ENCODE data around the gene TMCC1. TPM values are rescaled to one million over a fixed set of nuclear protein-coding genes. Genes with fewer than 3 reads are reported as not detected.

TMCC1 gene
- 10 to 100 TPM; 21.5 to 34.5 TPM for total RNA-seq

GRCh38 chr3:129893581-129894070 is at the start of gene TMCC1:
TMCC1 (minus strand) TSS chr3:129893711.
- peak; percentile 91 for DNase-seq (ENCODE audit: low spot score)
- Mint-ChIP-seq H3K27me3 (peaks cover 0 to 3% of the 10 kb centered on the region in 2 donors), H3K4me3 (peak within 1 kb of the TSS; percentile 85), H3K9me3 (no peaks in the 10 kb centered on the region), H3K27ac (peak within 1 kb of the TSS; percentile 79 to 87), H3K4me1 (ENCODE audit: low read depth in 2 of 2) (peaks cover 23 to 34% of the 10 kb centered on the region in 2 donors), H3K36me3 (no peaks in the 10 kb centered on the region)
- peak; percentile 96 for ATAC-seq

- Mint-ChIP-seq H3K27ac (no peak overlapping the region), H3K9me3 (no peaks in the 10 kb centered on the region), H3K4me3 (no peak overlapping the region), H3K27me3 (peaks cover 16% of the 10 kb centered on the region in 2 donors), H3K4me1 (ENCODE audit: low read depth in 2 of 2) (no peaks in the 10 kb centered on the region), H3K36me3 (no peaks in the 10 kb centered on the region)
- DNase-seq (ENCODE audit: low spot score) (no peak), ATAC-seq (no peak)
Observed at GRCh38 chr3:129943020-129943419, 49.5 kb upstream of the TMCC1 start.

GRCh38 chr3:129942296-129942695 is 48.8 kb upstream of the TMCC1 start:
- no peak for DNase-seq (ENCODE audit: low spot score)
- H3K27ac Mint-ChIP-seq: no peak overlapping the region
- no peaks in the 10 kb centered on the region for H3K9me3 Mint-ChIP-seq
- H3K4me3 Mint-ChIP-seq: no peak overlapping the region
- no peaks in the 10 kb centered on the region for H3K36me3 Mint-ChIP-seq
- ATAC-seq: peak; percentile 55 to 65
- peaks cover 9 to 10% of the 10 kb centered on the region in 2 donors for H3K27me3 Mint-ChIP-seq
- no peaks in the 10 kb centered on the region for H3K4me1 Mint-ChIP-seq (ENCODE audit: low read depth in 2 of 2)

GRCh38 chr3:129940086-129940485 is 46.6 kb upstream of the TMCC1 start:
- no peak overlapping the region for H3K27ac Mint-ChIP-seq
- H3K4me3 Mint-ChIP-seq: no peak overlapping the region
- H3K4me1 Mint-ChIP-seq (ENCODE audit: low read depth in 2 of 2): peaks cover 0 to 5% of the 10 kb centered on the region in 2 donors
- ATAC-seq (no peak), DNase-seq (ENCODE audit: low spot score) (no peak)
- H3K9me3 Mint-ChIP-seq: no peaks in the 10 kb centered on the region
- H3K27me3 Mint-ChIP-seq: peaks cover 7 to 9% of the 10 kb centered on the region in 2 donors
- H3K36me3 Mint-ChIP-seq: no peaks in the 10 kb centered on the region

GRCh38 chr3:129938140-129938930 is 44.8 kb upstream of the TMCC1 start:
- ATAC-seq (no peak), DNase-seq (ENCODE audit: low spot score) (no peak)
- peaks cover 0 to 5% of the 10 kb centered on the region in 2 donors for H3K4me1 Mint-ChIP-seq (ENCODE audit: low read depth in 2 of 2)
- H3K36me3 Mint-ChIP-seq: no peaks in the 10 kb centered on the region
- peak overlapping the region; percentile 0 for H3K4me3 Mint-ChIP-seq
- no peaks in the 10 kb centered on the region for H3K9me3 Mint-ChIP-seq
- H3K27ac Mint-ChIP-seq: no peak overlapping the region
- H3K27me3 Mint-ChIP-seq: peaks cover 0 to 3% of the 10 kb centered on the region in 2 donors

- Mint-ChIP-seq H3K36me3 (no peaks in the 10 kb centered on the region), H3K4me3 (peak overlapping the region; percentile 0), H3K27ac (no peak overlapping the region), H3K27me3 (peaks cover 0 to 3% of the 10 kb centered on the region in 2 donors), H3K4me1 (ENCODE audit: low read depth in 2 of 2) (peaks cover 0 to 5% of the 10 kb centered on the region in 2 donors), H3K9me3 (no peaks in the 10 kb centered on the region)
- ATAC-seq: no peak
- DNase-seq (ENCODE audit: low spot score): no peak
Observed at GRCh38 chr3:129937717-129938116, 44.2 kb upstream of the TMCC1 start.

- peak overlapping the region; percentile 58 for H3K4me3 Mint-ChIP-seq
- DNase-seq (ENCODE audit: low spot score) (no peak), ATAC-seq (peak; percentile 72 to 87)
- H3K4me1 Mint-ChIP-seq (ENCODE audit: low read depth in 2 of 2): peaks cover 0 to 5% of the 10 kb centered on the region in 2 donors
- H3K9me3 Mint-ChIP-seq: no peaks in the 10 kb centered on the region
- H3K36me3 Mint-ChIP-seq: no peaks in the 10 kb centered on the region
- H3K27me3 Mint-ChIP-seq: no peaks in the 10 kb centered on the region
- no peak overlapping the region for H3K27ac Mint-ChIP-seq
Observed at GRCh38 chr3:129936757-129937156, 43.2 kb upstream of the TMCC1 start.

- Mint-ChIP-seq H3K27ac (no peak overlapping the region), H3K4me3 (no peak overlapping the region), H3K9me3 (peaks cover 4% of the 10 kb centered on the region), H3K4me1 (ENCODE audit: low read depth in 2 of 2) (peaks cover 0 to 5% of the 10 kb centered on the region in 2 donors), H3K27me3 (no peaks in the 10 kb centered on the region), H3K36me3 (peaks cover 8% of the 10 kb centered on the region)
- DNase-seq (ENCODE audit: low spot score) (no peak), ATAC-seq (no peak)
Observed at GRCh38 chr3:129934234-129935123, 41.0 kb upstream of the TMCC1 start.

DNA sequence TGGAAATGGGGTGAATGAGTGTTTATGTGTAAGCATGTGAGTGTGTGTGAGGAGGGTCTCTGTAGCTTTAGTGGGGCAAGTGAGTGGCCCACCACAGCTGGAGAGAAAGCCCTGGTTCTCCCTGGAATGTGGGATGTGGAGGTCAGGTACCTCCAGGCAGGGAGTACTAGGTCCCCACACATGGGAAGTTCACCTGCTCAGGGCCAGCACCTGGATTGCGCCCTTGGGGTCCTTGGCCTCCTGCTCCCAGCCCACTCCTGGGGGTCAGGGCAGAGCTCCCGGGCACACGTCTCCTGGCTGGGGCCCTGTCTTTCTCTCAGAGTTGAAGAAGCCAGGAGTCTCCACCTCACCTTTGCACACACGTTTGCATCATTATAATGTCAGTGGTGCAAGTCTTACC is 40.0 kb upstream of the TMCC1 start:
- Mint-ChIP-seq H3K27ac (no peak overlapping the region), H3K4me3 (no peak overlapping the region), H3K27me3 (no peaks in the 10 kb centered on the region), H3K9me3 (peaks cover 6% of the 10 kb centered on the region), H3K4me1 (ENCODE audit: low read depth in 2 of 2) (peaks cover 0 to 5% of the 10 kb centered on the region in 2 donors), H3K36me3 (peaks cover 10% of the 10 kb centered on the region)
- DNase-seq (ENCODE audit: low spot score): no peak
- no peak for ATAC-seq

- Mint-ChIP-seq H3K9me3 (peaks cover 8% of the 10 kb centered on the region), H3K27ac (no peak overlapping the region), H3K4me3 (no peak overlapping the region), H3K36me3 (peaks cover 16% of the 10 kb centered on the region), H3K27me3 (peaks cover 7 to 8% of the 10 kb centered on the region in 2 donors), H3K4me1 (ENCODE audit: low read depth in 2 of 2) (no peaks in the 10 kb centered on the region)
- DNase-seq (ENCODE audit: low spot score) (no peak), ATAC-seq (no peak)
Observed at GRCh38 chr3:129929383-129929782, 35.9 kb upstream of the TMCC1 start.

GRCh38 chr3:129927072-129927471 is 33.6 kb upstream of the TMCC1 start:
- Mint-ChIP-seq H3K4me3 (no peak overlapping the region), H3K4me1 (ENCODE audit: low read depth in 2 of 2) (no peaks in the 10 kb centered on the region), H3K27me3 (peaks cover 7 to 20% of the 10 kb centered on the region in 2 donors), H3K27ac (no peak overlapping the region), H3K36me3 (peaks cover 16% of the 10 kb centered on the region), H3K9me3 (peaks cover 8% of the 10 kb centered on the region)
- DNase-seq (ENCODE audit: low spot score) (no peak), ATAC-seq (no peak)

DNA sequence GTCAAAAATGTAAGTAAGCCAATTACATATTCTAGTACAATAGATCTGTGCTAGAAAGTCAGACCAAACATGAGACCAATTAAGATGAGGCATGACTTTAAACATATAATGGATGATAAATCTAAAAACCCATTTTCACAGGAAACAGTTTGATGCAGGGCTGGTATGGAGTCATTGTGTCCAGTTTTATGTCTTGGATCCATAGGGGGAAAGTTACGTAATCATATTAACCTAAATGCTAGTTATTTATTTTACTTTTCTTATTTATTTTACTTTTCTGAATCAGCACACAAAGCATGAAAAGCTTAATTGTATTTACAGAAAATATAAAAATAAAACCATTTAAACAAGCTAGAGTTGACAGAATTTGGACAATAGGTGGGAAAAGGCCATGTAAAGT is 26.3 kb upstream of the TMCC1 start:
- no peak for ATAC-seq

GRCh38 chr3:129919357-129919756 is 25.8 kb upstream of the TMCC1 start:
- DNase-seq (ENCODE audit: low spot score) (no peak), ATAC-seq (no peak)
- H3K27me3 Mint-ChIP-seq: peaks cover 5 to 12% of the 10 kb centered on the region in 2 donors
- no peaks in the 10 kb centered on the region for H3K4me1 Mint-ChIP-seq (ENCODE audit: low read depth in 2 of 2)
- H3K9me3 Mint-ChIP-seq: peaks cover 7% of the 10 kb centered on the region
- peaks cover 18% of the 10 kb centered on the region for H3K36me3 Mint-ChIP-seq
- H3K27ac Mint-ChIP-seq: no peak overlapping the region
- no peak overlapping the region for H3K4me3 Mint-ChIP-seq

More for the DNA sequence above, 26.3 kb upstream of the TMCC1 start:
- no peaks in the 10 kb centered on the region for H3K4me1 Mint-ChIP-seq (ENCODE audit: low read depth in 2 of 2)
- peaks cover 5 to 12% of the 10 kb centered on the region in 2 donors for H3K27me3 Mint-ChIP-seq
- H3K27ac Mint-ChIP-seq: no peak overlapping the region
- no peak for DNase-seq (ENCODE audit: low spot score)
- H3K36me3 Mint-ChIP-seq: peaks cover 16% of the 10 kb centered on the region
- no peak overlapping the region for H3K4me3 Mint-ChIP-seq
- peaks cover 7% of the 10 kb centered on the region for H3K9me3 Mint-ChIP-seq

GRCh38 chr3:129918461-129918860 is 24.9 kb upstream of the TMCC1 start:
- no peak for ATAC-seq
- H3K4me1 Mint-ChIP-seq (ENCODE audit: low read depth in 2 of 2): no peaks in the 10 kb centered on the region
- peaks cover 5 to 12% of the 10 kb centered on the region in 2 donors for H3K27me3 Mint-ChIP-seq
- no peak overlapping the region for H3K27ac Mint-ChIP-seq
- peaks cover 7% of the 10 kb centered on the region for H3K9me3 Mint-ChIP-seq
- DNase-seq (ENCODE audit: low spot score): no peak
- H3K4me3 Mint-ChIP-seq: no peak overlapping the region
- peaks cover 18% of the 10 kb centered on the region for H3K36me3 Mint-ChIP-seq

All from natural killer cell treated with Interleukin-12 subunit alpha and Interleukin-12 subunit beta and Interleukin-15 and Interleukin-18, amount 100 ng/mL, for 72 hours (primary cell).